SK-N-SH treated with all-trans-retinoic acid at 6 μM for 48 hours (cell line): Measurements from ENCODE around the gene SSNA1.

ENCODE experiments used
- ATAC-seq: fragments of 200-7000 bp; cut with Tn5 transposase; 3 replicates; pipeline ENCODE4 v1.9.1; 2020; ENCODE audit warnings: mild to moderate bottlenecking, moderate library complexity
- BACH2 ChIP-seq: fragments of 250-450 bp; sonication (Bioruptor Pico); IDR thresholded peaks from 2 replicates; pipeline ENCODE4 v1.9.0; 2021; ENCODE audit warnings: mild to moderate bottlenecking, borderline replicate concordance
- CSDC2 ChIP-seq: fragments of 250-450 bp; sonication (Bioruptor Pico); IDR thresholded peaks from 2 replicates; pipeline ENCODE4 v1.5.0; 2020; ENCODE audit warnings: mild to moderate bottlenecking, moderate library complexity
- ESRRG ChIP-seq: fragments of 250-450 bp; sonication (Bioruptor Pico); IDR thresholded peaks from 2 replicates; pipeline ENCODE4 v1.6.1; 2021; ENCODE audit warnings: mild to moderate bottlenecking
- GLIS3 ChIP-seq: fragments of 250-450 bp; sonication (Bioruptor Pico); IDR thresholded peaks from 2 replicates; pipeline ENCODE4 v1.5.0; 2020; ENCODE audit warnings: mild to moderate bottlenecking, moderate library complexity
- OSR1 ChIP-seq: fragments of 250-450 bp; sonication (Bioruptor Pico); IDR thresholded peaks from 2 replicates; pipeline ENCODE4 v1.8.0; 2022; ENCODE audit warnings: moderate library complexity, mild to moderate bottlenecking, inconsistent platforms
- SNAI2 ChIP-seq: fragments of 250-450 bp; sonication (Bioruptor Pico); IDR thresholded peaks from 2 replicates; pipeline ENCODE4 v1.5.0; 2020; ENCODE audit warnings: mild to moderate bottlenecking, moderate library complexity
- TCF4 ChIP-seq: fragments of 250-450 bp; sonication (Bioruptor Pico); IDR thresholded peaks from 2 replicates; pipeline ENCODE4 v1.8.0; 2021; ENCODE audit warnings: mild to moderate bottlenecking, moderate library complexity, borderline replicate concordance
- TOX ChIP-seq: fragments of 250-450 bp; sonication (Bioruptor Pico); IDR thresholded peaks from 2 replicates; pipeline ENCODE4 v1.8.0; 2021; ENCODE audit warnings: mild to moderate bottlenecking, moderate library complexity, borderline replicate concordance
- ZC3H10 ChIP-seq: fragments of 250-450 bp; sonication (Bioruptor Pico); IDR thresholded peaks from 2 replicates; pipeline ENCODE4 v1.5.1; 2021; ENCODE audit warnings: mild to moderate bottlenecking, moderate library complexity
- ZFP3 ChIP-seq: fragments of 250-450 bp; sonication (Bioruptor Pico); IDR thresholded peaks from 2 replicates; pipeline ENCODE4 v1.5.0; 2020; ENCODE audit warnings: mild to moderate bottlenecking, moderate library complexity
- ZNF565 ChIP-seq: fragments of 450-650 bp; formaldehyde crosslinking; conservative IDR thresholded peaks from 2 replicates; pipeline ENCODE4 v1.5.0; 2020; ENCODE audit warnings: low read depth, mild to moderate bottlenecking, moderate library complexity
- ZNF8 ChIP-seq: fragments of 450-650 bp; formaldehyde crosslinking; IDR thresholded peaks from 2 replicates; pipeline ENCODE4 v1.5.0; 2020; ENCODE audit warnings: mild to moderate bottlenecking, moderate library complexity
- TF ChIP-seq, protein P1 (sequence below): fragments of 250-450 bp; sonication (Bioruptor Pico); IDR thresholded peaks from 2 replicates; pipeline ENCODE4 v1.5.1; 2021; ENCODE audit warnings: mild to moderate bottlenecking, moderate library complexity
- TF ChIP-seq, protein P2 (sequence below): fragments of 250-450 bp; sonication (Bioruptor Pico); IDR thresholded peaks from 2 replicates; pipeline ENCODE4 v1.5.1; 2020; ENCODE audit warnings: low read depth, mild to moderate bottlenecking, moderate library complexity
- TF ChIP-seq, protein P3 (sequence below): fragments of 250-450 bp; sonication (Bioruptor Pico); IDR thresholded peaks from 2 replicates; pipeline ENCODE4 v1.8.0; 2021; ENCODE audit warnings: low read depth, mild to moderate bottlenecking, moderate library complexity, borderline replicate concordance
- TF ChIP-seq, protein P4 (sequence below): fragments of 250-450 bp; sonication (Bioruptor Pico); IDR thresholded peaks from 2 replicates; pipeline ENCODE4 v1.8.0; 2020; ENCODE audit warnings: mild to moderate bottlenecking, moderate library complexity, borderline replicate concordance
- TF ChIP-seq, protein P5 (sequence below): fragments of 250-450 bp; sonication (Bioruptor Pico); IDR thresholded peaks from 2 replicates; pipeline ENCODE4 v1.5.0; 2020; ENCODE audit warnings: mild to moderate bottlenecking, moderate library complexity

Gene SSNA1

DNA sequence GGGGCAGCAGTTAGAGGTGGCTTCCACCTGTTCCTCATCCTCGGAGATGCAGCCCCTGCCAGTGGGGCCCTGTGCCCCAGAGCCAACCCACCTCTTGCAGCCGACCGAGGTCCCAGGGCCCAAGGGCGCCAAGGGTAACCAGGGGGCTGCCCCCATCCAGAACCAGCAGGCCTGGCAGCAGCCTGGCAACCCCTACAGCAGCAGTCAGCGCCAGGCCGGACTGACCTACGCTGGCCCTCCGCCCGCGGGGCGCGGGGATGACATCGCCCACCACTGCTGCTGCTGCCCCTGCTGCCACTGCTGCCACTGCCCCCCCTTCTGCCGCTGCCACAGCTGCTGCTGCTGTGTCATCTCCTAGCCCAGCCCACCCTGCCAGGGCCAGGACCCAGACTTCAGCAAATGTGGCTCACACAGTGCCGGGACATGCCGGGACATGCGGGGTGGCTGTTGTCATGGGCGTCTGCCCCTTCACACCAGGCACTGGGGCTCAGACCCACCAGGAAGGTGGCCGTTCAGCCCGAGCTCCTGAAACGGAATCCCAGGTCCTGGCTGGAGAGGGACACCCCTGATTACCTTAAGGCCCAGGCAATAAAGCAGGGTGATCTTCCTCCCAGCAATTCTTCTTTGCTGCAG is 37.3 kb downstream of the SSNA1 start:
- ATAC-seq: no peak
- TF ChIP-seq ZC3H10 (CRISPR knock-in tag): no peak
- TF ChIP-seq, protein P1, sequence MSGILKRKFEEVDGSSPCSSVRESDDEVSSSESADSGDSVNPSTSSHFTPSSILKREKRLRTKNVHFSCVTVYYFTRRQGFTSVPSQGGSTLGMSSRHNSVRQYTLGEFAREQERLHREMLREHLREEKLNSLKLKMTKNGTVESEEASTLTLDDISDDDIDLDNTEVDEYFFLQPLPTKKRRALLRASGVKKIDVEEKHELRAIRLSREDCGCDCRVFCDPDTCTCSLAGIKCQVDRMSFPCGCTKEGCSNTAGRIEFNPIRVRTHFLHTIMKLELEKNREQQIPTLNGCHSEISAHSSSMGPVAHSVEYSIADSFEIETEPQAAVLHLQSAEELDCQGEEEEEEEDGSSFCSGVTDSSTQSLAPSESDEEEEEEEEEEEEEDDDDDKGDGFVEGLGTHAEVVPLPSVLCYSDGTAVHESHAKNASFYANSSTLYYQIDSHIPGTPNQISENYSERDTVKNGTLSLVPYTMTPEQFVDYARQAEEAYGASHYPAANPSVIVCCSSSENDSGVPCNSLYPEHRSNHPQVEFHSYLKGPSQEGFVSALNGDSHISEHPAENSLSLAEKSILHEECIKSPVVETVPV (CRISPR knock-in tag): no peak
- no peak for TF ChIP-seq SNAI2 (CRISPR knock-in tag)
- no peak for TF ChIP-seq BACH2 (CRISPR knock-in tag)
- TF ChIP-seq, protein P2, sequence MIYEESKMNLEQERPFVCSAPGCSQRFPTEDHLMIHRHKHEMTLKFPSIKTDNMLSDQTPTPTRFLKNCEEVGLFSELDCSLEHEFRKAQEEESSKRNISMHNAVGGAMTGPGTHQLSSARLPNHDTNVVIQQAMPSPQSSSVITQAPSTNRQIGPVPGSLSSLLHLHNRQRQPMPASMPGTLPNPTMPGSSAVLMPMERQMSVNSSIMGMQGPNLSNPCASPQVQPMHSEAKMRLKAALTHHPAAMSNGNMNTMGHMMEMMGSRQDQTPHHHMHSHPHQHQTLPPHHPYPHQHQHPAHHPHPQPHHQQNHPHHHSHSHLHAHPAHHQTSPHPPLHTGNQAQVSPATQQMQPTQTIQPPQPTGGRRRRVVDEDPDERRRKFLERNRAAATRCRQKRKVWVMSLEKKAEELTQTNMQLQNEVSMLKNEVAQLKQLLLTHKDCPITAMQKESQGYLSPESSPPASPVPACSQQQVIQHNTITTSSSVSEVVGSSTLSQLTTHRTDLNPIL (CRISPR knock-in tag): no peak
- TF ChIP-seq ZFP3 (CRISPR knock-in tag): no peak
- TF ChIP-seq ESRRG (CRISPR knock-in tag): no peak
- TF ChIP-seq ZNF8 (CRISPR knock-in tag): no peak
- TF ChIP-seq, protein P3, sequence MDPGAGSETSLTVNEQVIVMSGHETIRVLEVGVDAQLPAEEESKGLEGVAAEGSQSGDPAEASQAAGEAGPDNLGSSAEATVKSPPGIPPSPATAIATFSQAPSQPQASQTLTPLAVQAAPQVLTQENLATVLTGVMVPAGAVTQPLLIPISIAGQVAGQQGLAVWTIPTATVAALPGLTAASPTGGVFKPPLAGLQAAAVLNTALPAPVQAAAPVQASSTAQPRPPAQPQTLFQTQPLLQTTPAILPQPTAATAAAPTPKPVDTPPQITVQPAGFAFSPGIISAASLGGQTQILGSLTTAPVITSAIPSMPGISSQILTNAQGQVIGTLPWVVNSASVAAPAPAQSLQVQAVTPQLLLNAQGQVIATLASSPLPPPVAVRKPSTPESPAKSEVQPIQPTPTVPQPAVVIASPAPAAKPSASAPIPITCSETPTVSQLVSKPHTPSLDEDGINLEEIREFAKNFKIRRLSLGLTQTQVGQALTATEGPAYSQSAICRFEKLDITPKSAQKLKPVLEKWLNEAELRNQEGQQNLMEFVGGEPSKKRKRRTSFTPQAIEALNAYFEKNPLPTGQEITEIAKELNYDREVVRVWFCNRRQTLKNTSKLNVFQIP (CRISPR knock-in tag): no peak
- TF ChIP-seq GLIS3 (CRISPR knock-in tag): no peak

DNA sequence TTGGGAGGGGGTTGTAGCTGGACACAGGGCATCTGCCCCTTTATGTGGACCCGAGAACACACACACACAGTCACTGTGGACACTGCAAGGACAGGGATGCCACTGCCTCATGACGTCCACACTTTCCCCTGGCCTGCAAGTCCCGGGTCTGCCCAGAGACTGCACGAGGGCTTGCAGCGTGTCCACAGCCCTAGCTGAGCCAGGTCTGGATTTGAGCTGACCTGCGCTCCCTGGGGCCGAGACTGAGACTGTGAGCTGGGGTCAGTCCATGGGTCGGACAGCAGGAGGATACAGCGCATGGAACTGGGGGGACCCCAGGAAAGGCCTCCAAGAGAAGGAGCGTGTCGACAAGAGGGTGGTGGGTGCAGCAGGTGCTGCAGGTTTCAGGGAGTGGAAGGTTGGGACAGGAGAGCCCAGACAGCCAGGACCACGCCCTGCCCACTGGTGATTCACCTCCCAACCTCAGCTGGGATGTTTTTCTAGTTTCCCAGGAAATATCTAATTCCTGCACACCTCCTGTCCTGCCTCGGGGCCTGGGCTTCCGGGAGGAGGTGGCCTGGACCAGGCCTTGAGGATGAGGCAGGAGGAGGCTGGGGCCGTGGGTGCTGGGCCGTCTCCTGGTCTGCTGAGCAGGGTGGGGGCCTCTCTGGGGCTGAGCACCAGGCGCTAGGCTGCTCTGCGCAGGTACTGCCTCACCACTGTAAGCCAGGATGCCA is 38.0 kb downstream of the SSNA1 start:
- no peak for ATAC-seq
- TF ChIP-seq TOX (CRISPR knock-in tag) (no peak), ZFP3 (CRISPR knock-in tag) (peak; percentile 82; the same call in 1 of the 2 replicates)

DNA sequence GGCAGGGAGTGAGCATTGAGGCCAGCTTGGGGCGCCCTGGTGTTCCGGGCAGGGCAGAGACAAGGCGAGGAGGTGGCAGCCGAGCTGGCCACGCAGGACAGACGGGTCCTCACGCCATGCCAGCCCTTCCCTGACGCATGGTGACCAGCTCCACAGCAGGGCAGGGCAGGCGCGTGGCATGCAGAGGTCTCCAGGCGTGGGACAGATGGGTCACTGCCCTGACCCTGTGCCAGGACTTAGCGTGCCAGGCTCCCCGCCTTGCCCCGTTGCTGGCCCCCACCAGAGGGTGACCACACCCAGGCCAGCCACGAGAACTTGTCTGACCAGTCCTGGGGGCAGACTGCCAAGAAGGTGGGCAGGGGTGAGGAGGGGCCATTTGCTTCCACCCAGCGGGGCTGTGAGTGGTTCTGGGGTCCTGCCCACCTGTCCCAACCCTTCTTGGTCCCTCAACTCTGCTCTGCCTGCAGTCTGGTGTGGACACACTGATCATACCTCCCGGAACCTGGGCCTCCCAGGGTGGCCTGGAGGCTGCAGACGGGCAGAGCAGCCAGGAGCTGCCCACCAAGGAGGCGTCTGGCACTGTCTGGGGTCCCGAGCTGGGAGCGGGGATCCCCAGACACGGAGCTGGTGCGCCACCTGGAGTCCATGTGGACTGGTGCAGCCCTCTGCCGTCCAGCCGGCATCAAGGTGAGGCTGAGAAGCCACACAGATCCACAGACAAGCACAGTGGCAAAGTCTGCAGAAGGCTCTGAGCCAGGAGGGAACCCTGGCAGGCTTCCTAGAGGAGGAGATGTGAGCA is 38.8 kb downstream of the SSNA1 start, which contains the start of gene RNF224:
Gene RNF224 (plus strand): TSS at position 449 of the 799 bp plus-strand sequence. CDS start 834 bp downstream, outside the sequence.
- TF ChIP-seq, protein P4, sequence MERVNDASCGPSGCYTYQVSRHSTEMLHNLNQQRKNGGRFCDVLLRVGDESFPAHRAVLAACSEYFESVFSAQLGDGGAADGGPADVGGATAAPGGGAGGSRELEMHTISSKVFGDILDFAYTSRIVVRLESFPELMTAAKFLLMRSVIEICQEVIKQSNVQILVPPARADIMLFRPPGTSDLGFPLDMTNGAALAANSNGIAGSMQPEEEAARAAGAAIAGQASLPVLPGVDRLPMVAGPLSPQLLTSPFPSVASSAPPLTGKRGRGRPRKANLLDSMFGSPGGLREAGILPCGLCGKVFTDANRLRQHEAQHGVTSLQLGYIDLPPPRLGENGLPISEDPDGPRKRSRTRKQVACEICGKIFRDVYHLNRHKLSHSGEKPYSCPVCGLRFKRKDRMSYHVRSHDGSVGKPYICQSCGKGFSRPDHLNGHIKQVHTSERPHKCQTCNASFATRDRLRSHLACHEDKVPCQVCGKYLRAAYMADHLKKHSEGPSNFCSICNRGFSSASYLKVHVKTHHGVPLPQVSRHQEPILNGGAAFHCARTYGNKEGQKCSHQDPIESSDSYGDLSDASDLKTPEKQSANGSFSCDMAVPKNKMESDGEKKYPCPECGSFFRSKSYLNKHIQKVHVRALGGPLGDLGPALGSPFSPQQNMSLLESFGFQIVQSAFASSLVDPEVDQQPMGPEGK: no peak
- TF ChIP-seq ZFP3 (CRISPR knock-in tag): no peak
- TF ChIP-seq ZNF565: no peak
- no peak for TF ChIP-seq TOX (CRISPR knock-in tag)
- TF ChIP-seq GLIS3 (CRISPR knock-in tag): no peak
- no peak; the same call in 1 of the 2 replicates for TF ChIP-seq TCF4 (CRISPR knock-in tag)
- TF ChIP-seq, protein P5, sequence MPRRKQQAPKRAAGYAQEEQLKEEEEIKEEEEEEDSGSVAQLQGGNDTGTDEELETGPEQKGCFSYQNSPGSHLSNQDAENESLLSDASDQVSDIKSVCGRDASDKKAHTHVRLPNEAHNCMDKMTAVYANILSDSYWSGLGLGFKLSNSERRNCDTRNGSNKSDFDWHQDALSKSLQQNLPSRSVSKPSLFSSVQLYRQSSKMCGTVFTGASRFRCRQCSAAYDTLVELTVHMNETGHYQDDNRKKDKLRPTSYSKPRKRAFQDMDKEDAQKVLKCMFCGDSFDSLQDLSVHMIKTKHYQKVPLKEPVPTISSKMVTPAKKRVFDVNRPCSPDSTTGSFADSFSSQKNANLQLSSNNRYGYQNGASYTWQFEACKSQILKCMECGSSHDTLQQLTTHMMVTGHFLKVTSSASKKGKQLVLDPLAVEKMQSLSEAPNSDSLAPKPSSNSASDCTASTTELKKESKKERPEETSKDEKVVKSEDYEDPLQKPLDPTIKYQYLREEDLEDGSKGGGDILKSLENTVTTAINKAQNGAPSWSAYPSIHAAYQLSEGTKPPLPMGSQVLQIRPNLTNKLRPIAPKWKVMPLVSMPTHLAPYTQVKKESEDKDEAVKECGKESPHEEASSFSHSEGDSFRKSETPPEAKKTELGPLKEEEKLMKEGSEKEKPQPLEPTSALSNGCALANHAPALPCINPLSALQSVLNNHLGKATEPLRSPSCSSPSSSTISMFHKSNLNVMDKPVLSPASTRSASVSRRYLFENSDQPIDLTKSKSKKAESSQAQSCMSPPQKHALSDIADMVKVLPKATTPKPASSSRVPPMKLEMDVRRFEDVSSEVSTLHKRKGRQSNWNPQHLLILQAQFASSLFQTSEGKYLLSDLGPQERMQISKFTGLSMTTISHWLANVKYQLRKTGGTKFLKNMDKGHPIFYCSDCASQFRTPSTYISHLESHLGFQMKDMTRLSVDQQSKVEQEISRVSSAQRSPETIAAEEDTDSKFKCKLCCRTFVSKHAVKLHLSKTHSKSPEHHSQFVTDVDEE: no peak
- no peak for TF ChIP-seq SNAI2 (CRISPR knock-in tag)
- TF ChIP-seq, protein P3 (CRISPR knock-in tag): no peak
- TF ChIP-seq CSDC2 (CRISPR knock-in tag): no peak
- TF ChIP-seq, protein P2 (CRISPR knock-in tag): no peak
- no peak for TF ChIP-seq ZC3H10 (CRISPR knock-in tag)
- TF ChIP-seq OSR1: no peak
- ATAC-seq: peak; percentile 67
